Measurements from ENCODE around the gene OXER1. TPM values are rescaled to one million over a fixed set of nuclear protein-coding genes. Genes with fewer than 3 reads are reported as not detected.

Gene OXER1
- total RNA-seq, 2 donors from 2014 or later: 4.5 to 5.6 TPM

GRCh38 chr2:42809819-42810120 lies 45.8 kb upstream of the OXER1 start:
- Histone ChIP-seq H3K27me3 (replicated peaks; ENCODE audit: insufficient read depth) (no peaks in the 10 kb centered on the region), H3K9me3 (no peaks in the 10 kb centered on the region), H3K36me3 (no peaks in the 10 kb centered on the region), H3K4me3 (peak overlapping the region; percentile 68 to 73), H3K27ac (peak overlapping the region; percentile 99 to 100), H3K4me1 (replicated peaks) (no peaks in the 10 kb centered on the region)
- 1% methylated on average over 15 of the region's 35 CpGs for WGBS
- intact Hi-C loops (cut with DNase I): no loop called here
- no peak for TF ChIP-seq POLR2A (IDR thresholded peaks at IDR 0.05)
- TF ChIP-seq CTCF (IDR thresholded peaks at IDR 0.05): peak in 3 of 4 experiments; percentile 6 to 53 (median 49)
- peak; percentile 78 for DNase-seq (ENCODE audit: low spot score)

- intact Hi-C loops (cut with DNase I): no loop called here
- DNase-seq (ENCODE audit: low spot score): no peak
- Histone ChIP-seq H3K9me3 (no peaks in the 10 kb centered on the region), H3K27ac (peak overlapping the region; percentile 99 to 100), H3K36me3 (no peaks in the 10 kb centered on the region), H3K27me3 (replicated peaks; ENCODE audit: insufficient read depth) (no peaks in the 10 kb centered on the region), H3K4me1 (replicated peaks) (no peaks in the 10 kb centered on the region), H3K4me3 (peak overlapping the region; percentile 68 to 73)
- WGBS: 31% methylated on average over 10 of the region's 10 CpGs
- TF ChIP-seq CTCF (IDR thresholded peaks at IDR 0.05) (no peak), POLR2AphosphoS5 (IDR thresholded peaks at IDR 0.05) (peak; percentile 11)
These were observed 45.3 kb upstream of the OXER1 start for GRCh38 chr2:42809131-42809818.

- 83% methylated on average over 5 of the region's 5 CpGs for WGBS
- DNase-seq (ENCODE audit: low spot score): no peak
- Histone ChIP-seq H3K36me3 (no peaks in the 10 kb centered on the region), H3K27ac (no peak overlapping the region), H3K4me3 (no peak overlapping the region), H3K9me3 (no peaks in the 10 kb centered on the region), H3K4me1 (replicated peaks) (no peaks in the 10 kb centered on the region), H3K27me3 (replicated peaks; ENCODE audit: insufficient read depth) (no peaks in the 10 kb centered on the region)
- intact Hi-C loops (cut with DNase I): no loop called here
- TF ChIP-seq CTCF (IDR thresholded peaks at IDR 0.05): no peak
- no peak for TF ChIP-seq POLR2AphosphoS5 (IDR thresholded peaks at IDR 0.05)
- no peak for TF ChIP-seq POLR2A (IDR thresholded peaks at IDR 0.05)
These were observed 44.4 kb upstream of the OXER1 start for GRCh38 chr2:42808301-42808700.

GRCh38 chr2:42806786-42807185 lies 42.9 kb upstream of the OXER1 start:
- Histone ChIP-seq H3K36me3 (no peaks in the 10 kb centered on the region), H3K9me3 (no peaks in the 10 kb centered on the region), H3K4me1 (replicated peaks) (no peaks in the 10 kb centered on the region), H3K27me3 (replicated peaks; ENCODE audit: insufficient read depth) (no peaks in the 10 kb centered on the region), H3K4me3 (no peak overlapping the region), H3K27ac (no peak overlapping the region)
- intact Hi-C loops (cut with DNase I): no loop called here
- WGBS: 86% methylated on average over 6 of the region's 6 CpGs
- DNase-seq (ENCODE audit: low spot score): no peak
- TF ChIP-seq POLR2AphosphoS5 (IDR thresholded peaks at IDR 0.05): no peak

- no peaks in the 10 kb centered on the region for H3K36me3 ChIP-seq
- H3K27ac ChIP-seq: no peak overlapping the region
- no peak overlapping the region for H3K4me3 ChIP-seq
- no peak for DNase-seq (ENCODE audit: low spot score)
- TF ChIP-seq POLR2AphosphoS5 (IDR thresholded peaks at IDR 0.05): no peak
- TF ChIP-seq CTCF (IDR thresholded peaks at IDR 0.05): no peak
- no peak for TF ChIP-seq POLR2A (IDR thresholded peaks at IDR 0.05)
- intact Hi-C loops (cut with DNase I): no loop called here
- H3K27me3 ChIP-seq (replicated peaks; ENCODE audit: insufficient read depth): no peaks in the 10 kb centered on the region
- no peaks in the 10 kb centered on the region for H3K4me1 ChIP-seq (replicated peaks)
- no peaks in the 10 kb centered on the region for H3K9me3 ChIP-seq
- WGBS: 73% methylated on average over 5 of the region's 5 CpGs
These were observed 41.0 kb upstream of the OXER1 start for GRCh38 chr2:42804891-42805290.

Data from prostate gland (tissue), 2 donors.